Esophagus muscularis mucosa (tissue), 4 donors: ENCODE measurements around the gene CASP2. TPM values are rescaled to one million over a fixed set of nuclear protein-coding genes. Genes with fewer than 3 reads are reported as not detected.
A peak's percentile ranks its signal among the peaks of the same experiment; 100 is the strongest.

ENCODE experiments used
- DNase-seq: peaks from one replicate; pipeline ENCODE4 v3.0.0-alpha.2; 2017; ENCODE audit errors: extremely low spot score
- H3K27ac ChIP-seq, 4 donors: fragments of 200-600 bp; sonication (generic); replicated peaks in 1 of 4; 1 replicate in 3 of 4; 2 replicates in 1 of 4; pipeline ENCODE4 v1.5.1; 2016 to 2019; ENCODE audit warnings: mild to moderate bottlenecking in 1 of 4
- H3K27me3 ChIP-seq, 4 donors: fragments of 200-600 bp; sonication (generic); one replicate each; pipeline versions ENCODE4 v1.5.1 to v1.6.0; 2016 to 2019
- H3K36me3 ChIP-seq, 4 donors: fragments of 200-600 bp; sonication (generic); one replicate each; pipeline ENCODE4 v1.5.1; 2016 to 2019
- H3K4me1 ChIP-seq, 4 donors: fragments of 200-600 bp; sonication (generic); one replicate each; pipeline ENCODE4 v1.5.1; 2016 to 2019
- H3K4me3 ChIP-seq, 4 donors: fragments of 200-600 bp; sonication (generic); 1 replicate in 2 of 4; 2 replicates in 2 of 4; pipeline ENCODE4 v1.5.1; 2016 to 2019; ENCODE audit warnings: mild to moderate bottlenecking in 4 of 4, moderate library complexity in 1 of 4
- H3K9me3 ChIP-seq, 4 donors: fragments of 200-600 bp; sonication (generic); 1 replicate in 3 of 4; 2 replicates in 1 of 4; pipeline ENCODE4 v1.5.1; 2016 to 2019
- EP300 ChIP-seq: sonication (generic); formaldehyde crosslinking; IDR thresholded peaks from one replicate; pipeline ENCODE4 v1.6.1; 2017; ENCODE audit warnings: antibody characterized with exemption
- POLR2A ChIP-seq: fragments of 450-650 bp; IDR thresholded peaks from one replicate; pipeline ENCODE4 v1.6.1; 2017; ENCODE audit warnings: antibody characterized with exemption, moderate library complexity, mild to moderate bottlenecking, low read depth
- POLR2AphosphoS5 ChIP-seq, 2 donors: sonication (generic); formaldehyde crosslinking; IDR thresholded peaks; one replicate each; pipeline ENCODE4 v1.6.1; 2017; ENCODE audit warnings: antibody characterized with exemption in 2 of 2
- WGBS: methylation state at CpG from one replicate; pipeline ENCODE4 v1.1.5; 2018; 5-methylcytosine and 5-hydroxymethylcytosine counted together
- intact Hi-C: fragments of 100-400 bp; cut with DNase I; formaldehyde crosslinking; loops from one replicate; pipeline ENCODE4 v1.15.1; 2023
- total RNA-seq, 4 donors: library from RNA; depleted of rRNA; stranded (reverse); fragments of >200 nt; gene quantifications; one replicate each; pipeline versions ENCODE4 v1.1.0 to v1.2.1, GENCODE V29; 2016
- TF ChIP-seq, protein P1 (sequence below), 3 experiments: fragments of 200-600 bp in 2 of 3; fragments of 450-650 bp in 1 of 3; sonication (generic) in 2 of 3; IDR thresholded peaks; one replicate each; pipeline ENCODE4 v1.5.1; 2017 to 2019; ENCODE audit warnings: antibody characterized with exemption in 3 of 3, mild to moderate bottlenecking in 2 of 3, moderate library complexity in 1 of 3

CASP2 gene
- total RNA-seq, 4 donors from 2014 or later, result 7.1 to 11.7 (median 9.0) TPM

GRCh38 chr7:143243111-143243510 lies 45.0 kb upstream of the CASP2 start:
- Histone ChIP-seq H3K4me1 (peaks cover 0 to 5% (median 3%) of the 10 kb centered on the region in 4 donors), H3K9me3 (no peaks in the 10 kb centered on the region), H3K36me3 (no peaks in the 10 kb centered on the region), H3K4me3 (no peak overlapping the region), H3K27ac (no peak overlapping the region), H3K27me3 (no peaks in the 10 kb centered on the region)
- DNase-seq, result no peak
- TF ChIP-seq, protein P1, sequence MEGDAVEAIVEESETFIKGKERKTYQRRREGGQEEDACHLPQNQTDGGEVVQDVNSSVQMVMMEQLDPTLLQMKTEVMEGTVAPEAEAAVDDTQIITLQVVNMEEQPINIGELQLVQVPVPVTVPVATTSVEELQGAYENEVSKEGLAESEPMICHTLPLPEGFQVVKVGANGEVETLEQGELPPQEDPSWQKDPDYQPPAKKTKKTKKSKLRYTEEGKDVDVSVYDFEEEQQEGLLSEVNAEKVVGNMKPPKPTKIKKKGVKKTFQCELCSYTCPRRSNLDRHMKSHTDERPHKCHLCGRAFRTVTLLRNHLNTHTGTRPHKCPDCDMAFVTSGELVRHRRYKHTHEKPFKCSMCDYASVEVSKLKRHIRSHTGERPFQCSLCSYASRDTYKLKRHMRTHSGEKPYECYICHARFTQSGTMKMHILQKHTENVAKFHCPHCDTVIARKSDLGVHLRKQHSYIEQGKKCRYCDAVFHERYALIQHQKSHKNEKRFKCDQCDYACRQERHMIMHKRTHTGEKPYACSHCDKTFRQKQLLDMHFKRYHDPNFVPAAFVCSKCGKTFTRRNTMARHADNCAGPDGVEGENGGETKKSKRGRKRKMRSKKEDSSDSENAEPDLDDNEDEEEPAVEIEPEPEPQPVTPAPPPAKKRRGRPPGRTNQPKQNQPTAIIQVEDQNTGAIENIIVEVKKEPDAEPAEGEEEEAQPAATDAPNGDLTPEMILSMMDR (IDR thresholded peaks at IDR 0.05), result no peak
- TF ChIP-seq POLR2A (no peak), POLR2AphosphoS5 (IDR thresholded peaks at IDR 0.05) (no peak), EP300 (no peak)
- intact Hi-C loops, result no loop called here
- WGBS, result 72% methylated on average over 7 of the region's 7 CpGs

DNA sequence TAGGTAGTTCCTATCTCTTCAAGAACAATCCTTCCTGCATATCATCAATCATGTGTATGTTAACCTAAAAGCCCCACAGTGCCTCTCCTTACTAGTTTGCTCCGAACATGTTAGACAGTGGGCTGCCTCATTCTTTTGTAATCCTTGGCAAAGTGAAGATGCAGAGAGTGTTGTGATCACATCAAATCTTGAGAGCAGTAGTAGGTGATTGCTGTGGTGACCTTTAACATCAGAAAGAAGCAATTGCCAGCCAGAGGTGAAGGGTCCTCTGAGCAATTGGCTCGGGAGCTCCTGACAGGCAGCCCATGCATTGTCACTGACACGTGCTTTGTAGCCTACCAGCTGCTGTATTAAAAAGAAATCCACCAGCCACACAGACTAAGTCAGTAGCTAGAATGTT lies 44.5 kb upstream of the CASP2 start:
- intact Hi-C loops, result no loop called here
- 53% methylated on average over 3 of the region's 3 CpGs for WGBS
- DNase-seq, result peak; percentile 39

DNA sequence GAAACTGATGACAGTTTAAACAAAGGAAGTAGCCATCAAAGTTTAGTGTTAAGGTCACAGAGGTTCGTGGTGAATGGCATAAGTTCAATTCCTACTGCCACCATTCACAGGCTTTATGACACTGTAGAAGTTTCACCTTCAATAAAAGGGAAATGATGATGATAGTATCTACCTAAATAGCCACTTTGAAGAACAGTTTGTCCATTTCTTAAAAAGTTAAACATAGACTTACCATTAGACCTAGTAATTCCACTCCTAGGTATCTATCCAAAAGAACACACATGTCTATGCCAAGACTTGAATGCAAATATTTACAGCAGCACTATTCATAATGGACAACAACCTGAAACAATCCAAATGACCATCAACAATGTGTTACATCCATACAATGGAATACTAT lies 43.8 kb upstream of the CASP2 start:
- peaks cover 0 to 5% (median 3%) of the 10 kb centered on the region in 4 donors for H3K4me1 ChIP-seq
- no peaks in the 10 kb centered on the region for H3K9me3 ChIP-seq
- H3K36me3 ChIP-seq, result no peaks in the 10 kb centered on the region
- no peak overlapping the region for H3K27ac ChIP-seq
- WGBS, result 56% methylated on average over 1 of the region's 1 CpG
- TF ChIP-seq, protein P1 (IDR thresholded peaks at IDR 0.05), result no peak
- TF ChIP-seq POLR2AphosphoS5 (IDR thresholded peaks at IDR 0.05) (no peak), EP300 (no peak), POLR2A (no peak)
- H3K27me3 ChIP-seq, result no peaks in the 10 kb centered on the region
- no peak overlapping the region for H3K4me3 ChIP-seq
- no peak for DNase-seq
- intact Hi-C loops, result no loop called here

More for the DNA sequence above, 44.5 kb upstream of the CASP2 start:
- no peaks in the 10 kb centered on the region for H3K9me3 ChIP-seq
- H3K27ac ChIP-seq, result no peak overlapping the region
- no peaks in the 10 kb centered on the region for H3K36me3 ChIP-seq
- H3K4me3 ChIP-seq, result no peak overlapping the region
- peaks cover 0 to 5% (median 3%) of the 10 kb centered on the region in 4 donors for H3K4me1 ChIP-seq
- H3K27me3 ChIP-seq, result no peaks in the 10 kb centered on the region
- TF ChIP-seq POLR2AphosphoS5 (IDR thresholded peaks at IDR 0.05) (no peak), EP300 (no peak), POLR2A (no peak)
- TF ChIP-seq, protein P1 (IDR thresholded peaks at IDR 0.05), result no peak

DNA sequence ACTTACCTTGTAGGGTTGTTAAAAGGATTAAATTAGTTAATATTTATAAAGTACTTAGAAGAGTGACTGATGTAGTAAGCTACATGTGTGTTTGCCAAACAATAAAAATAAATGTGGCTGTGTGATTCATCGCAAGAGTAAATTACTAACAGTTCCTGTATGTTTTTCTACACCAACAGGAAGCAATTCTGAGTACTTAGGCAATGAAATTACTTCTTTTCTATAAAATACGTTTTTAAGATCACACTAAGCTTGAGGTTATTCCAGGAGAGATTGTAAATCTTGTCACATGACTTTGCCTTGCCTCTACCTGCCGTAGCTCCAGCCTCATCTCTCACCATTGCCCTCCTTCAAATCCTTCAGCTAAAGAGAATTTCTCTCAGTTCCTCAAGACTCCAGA lies 43.0 kb upstream of the CASP2 start:
- intact Hi-C loops, result no loop called here
- Histone ChIP-seq H3K9me3 (no peaks in the 10 kb centered on the region), H3K27me3 (no peaks in the 10 kb centered on the region), H3K4me3 (no peak overlapping the region), H3K36me3 (no peaks in the 10 kb centered on the region), H3K27ac (no peak overlapping the region), H3K4me1 (peaks cover 0 to 5% (median 3%) of the 10 kb centered on the region in 4 donors)
- WGBS, result 66% methylated on average over 3 of the region's 3 CpGs
- DNase-seq, result no peak
- TF ChIP-seq POLR2A, result no peak
- TF ChIP-seq, protein P1 (IDR thresholded peaks at IDR 0.05), result no peak
- no peak for TF ChIP-seq EP300
- TF ChIP-seq POLR2AphosphoS5 (IDR thresholded peaks at IDR 0.05), result no peak

GRCh38 chr7:143247372-143247771 lies 40.8 kb upstream of the CASP2 start:
- H3K36me3 ChIP-seq, result no peaks in the 10 kb centered on the region
- intact Hi-C loops, result no loop called here
- WGBS, result 70% methylated on average over 1 of the region's 1 CpG
- TF ChIP-seq POLR2AphosphoS5 (IDR thresholded peaks at IDR 0.05) (no peak), EP300 (no peak), POLR2A (no peak)
- TF ChIP-seq, protein P1 (IDR thresholded peaks at IDR 0.05), result no peak
- no peaks in the 10 kb centered on the region for H3K9me3 ChIP-seq
- no peak for DNase-seq
- no peaks in the 10 kb centered on the region for H3K4me1 ChIP-seq
- H3K27me3 ChIP-seq, result no peaks in the 10 kb centered on the region
- no peak overlapping the region for H3K27ac ChIP-seq
- H3K4me3 ChIP-seq, result no peak overlapping the region
